D341Med (cell line): ENCODE measurements around the gene MSL3.

Experiments used
- DNase-seq: peaks from one replicate; pipeline ENCODE4 v3.0.0; 2012; ENCODE audit warnings: low spot score

The MSL3 gene

GRCh38 chrX:11759461-11760311 lies 1.6 kb downstream of the MSL3 start:
- DNase-seq = peak; percentile 72

DNA sequence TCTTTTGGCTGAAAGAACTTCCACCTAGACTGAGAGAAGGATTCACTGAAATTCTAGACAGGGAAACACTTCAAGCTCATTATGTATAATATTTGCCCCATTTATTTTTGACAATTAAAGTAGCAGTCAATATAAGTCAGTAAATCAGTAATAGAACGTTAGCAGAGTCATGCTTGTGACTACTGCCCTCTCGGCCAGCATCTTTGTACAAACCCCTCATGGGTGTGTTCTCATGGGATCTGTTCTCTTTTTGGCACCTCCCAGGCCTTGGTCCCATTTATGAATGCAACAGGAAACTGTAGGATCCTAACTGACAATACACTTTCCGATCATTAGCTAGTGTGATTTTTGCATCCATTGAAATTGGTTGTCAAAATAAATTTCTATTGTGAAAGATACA lies 2.9 kb downstream of the MSL3 start:
- no peak for DNase-seq

DNA sequence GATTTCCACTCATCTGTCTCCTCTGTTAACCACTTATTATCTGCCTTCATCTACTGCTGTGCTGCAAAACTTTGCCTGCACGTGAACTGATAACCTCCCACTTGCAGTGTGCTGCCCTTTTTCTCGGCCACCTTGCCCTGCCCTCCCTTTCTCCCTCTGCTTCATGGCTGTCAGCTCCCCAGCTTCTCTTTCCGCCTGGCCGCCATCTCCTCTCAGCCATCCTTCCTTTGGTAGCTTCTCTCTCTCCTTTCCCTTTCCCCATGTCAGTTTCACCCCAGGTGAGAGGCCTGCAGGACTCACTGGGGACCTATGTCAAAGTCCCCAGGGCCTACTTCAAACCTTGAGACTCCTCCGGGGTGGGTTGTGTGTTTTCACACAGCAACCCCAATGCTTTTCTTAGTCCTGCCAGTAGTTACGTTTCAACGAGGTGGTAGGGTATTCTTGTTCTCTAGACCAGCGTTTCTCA lies 6.6 kb downstream of the MSL3 start:
- DNase-seq = no peak

DNA sequence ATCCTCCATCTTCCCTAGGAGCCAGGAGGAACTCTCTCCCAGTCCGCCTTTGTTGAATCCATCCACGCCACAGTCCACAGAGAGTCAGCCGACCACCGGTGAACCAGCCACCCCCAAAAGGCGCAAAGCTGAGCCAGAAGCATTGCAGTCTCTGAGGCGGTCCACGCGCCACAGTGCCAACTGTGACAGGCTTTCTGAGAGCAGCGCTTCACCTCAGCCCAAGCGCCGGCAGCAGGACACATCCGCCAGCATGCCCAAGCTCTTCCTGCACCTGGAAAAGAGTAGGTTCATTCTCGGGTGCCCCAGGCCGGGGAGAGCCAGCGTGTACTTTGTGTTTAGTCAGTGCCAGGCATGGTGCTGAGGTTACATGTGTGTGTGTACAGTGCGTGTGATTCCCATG lies 7.4 kb downstream of the MSL3 start:
- DNase-seq = no peak

GRCh38 chrX:11766487-11766886 lies 8.4 kb downstream of the MSL3 start:
- DNase-seq = no peak

GRCh38 chrX:11768039-11768438 lies 10.0 kb downstream of the MSL3 start:
- DNase-seq = no peak

DNA sequence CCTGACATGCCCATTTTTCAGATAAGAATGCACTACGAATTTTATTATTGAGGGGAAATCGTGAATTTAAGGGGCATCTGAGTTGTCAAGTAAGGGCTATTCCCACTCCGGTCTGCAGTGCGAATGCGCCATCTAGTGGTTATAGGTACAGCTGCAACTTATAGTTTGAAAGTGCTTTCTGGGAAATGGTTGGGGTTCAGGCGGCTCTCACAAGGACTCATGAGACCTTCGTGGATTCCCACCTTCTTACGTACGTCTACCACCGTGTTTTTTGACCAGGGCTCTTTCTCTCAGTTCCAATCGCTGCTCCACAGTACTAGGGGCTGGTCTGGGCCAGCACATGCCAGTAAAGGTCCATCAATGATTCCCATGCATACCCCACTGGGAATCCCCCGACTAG lies 12.3 kb downstream of the MSL3 start:
- peak; percentile 60 for DNase-seq

GRCh38 chrX:11778230-11778629 lies 20.2 kb downstream of the MSL3 start:
- DNase-seq = no peak

DNA sequence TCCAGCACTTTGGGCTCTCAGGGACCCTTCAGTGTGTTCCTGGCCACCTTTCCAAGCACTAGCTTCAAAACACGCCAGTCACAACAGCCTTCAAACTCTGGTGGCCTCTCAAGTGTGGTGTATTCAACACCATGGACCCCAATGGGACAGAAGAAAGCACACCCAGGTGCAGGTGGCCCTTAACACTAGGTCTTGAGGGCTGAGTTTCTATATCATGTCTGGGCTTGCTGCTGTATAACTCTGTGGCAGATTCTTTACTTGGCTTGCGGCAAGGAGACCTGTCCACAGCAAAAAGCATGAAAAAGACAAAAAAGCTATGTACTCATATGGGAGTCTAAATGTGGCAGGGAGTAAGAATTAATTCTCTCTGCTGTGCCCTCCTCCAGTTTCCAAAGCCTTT lies 23.1 kb downstream of the MSL3 start:
- no peak for DNase-seq

DNA sequence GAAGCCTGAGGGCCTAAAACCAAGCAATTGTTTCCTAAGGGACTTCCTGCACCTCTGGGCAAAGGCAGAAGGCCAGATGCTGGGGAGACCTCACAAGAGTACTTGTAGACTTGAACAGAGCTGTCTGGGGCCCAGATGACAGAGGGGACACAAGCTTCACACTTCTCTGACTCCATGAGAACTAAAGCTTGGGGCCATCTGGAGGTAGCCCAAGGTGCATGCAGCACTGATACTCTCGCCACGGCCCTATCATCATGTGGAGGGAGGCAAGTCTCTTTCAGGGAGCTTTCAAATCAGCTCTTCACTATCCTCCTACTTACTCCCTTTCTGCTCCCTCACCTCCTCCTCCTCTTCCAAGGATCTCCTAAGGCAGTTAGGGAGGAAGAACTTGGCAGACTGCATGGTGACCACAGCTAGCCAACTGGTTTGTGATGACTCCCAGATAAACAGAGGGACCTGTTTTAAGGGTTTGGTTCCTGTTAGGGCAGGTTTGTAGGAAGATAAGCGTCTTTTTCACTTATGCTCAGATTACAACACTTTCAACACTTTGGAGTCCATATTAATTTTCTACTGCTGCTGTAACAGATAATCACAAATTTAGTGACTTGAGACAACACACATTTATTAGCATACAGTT lies 23.8 kb downstream of the MSL3 start:
- no peak for DNase-seq

GRCh38 chrX:11784543-11784942 lies 26.5 kb downstream of the MSL3 start:
- DNase-seq = no peak

- no peak for DNase-seq
Observed at GRCh38 chrX:11786862-11787261, 28.8 kb downstream of the MSL3 start.

GRCh38 chrX:11787564-11787963 lies 29.5 kb downstream of the MSL3 start:
- peak; percentile 65 for DNase-seq

GRCh38 chrX:11789809-11790208 lies 31.8 kb downstream of the MSL3 start:
- no peak for DNase-seq

GRCh38 chrX:11791090-11791489 lies 33.1 kb downstream of the MSL3 start:
- DNase-seq = no peak

- DNase-seq = no peak
Observed at GRCh38 chrX:11791537-11791936, 33.5 kb downstream of the MSL3 start.

DNA sequence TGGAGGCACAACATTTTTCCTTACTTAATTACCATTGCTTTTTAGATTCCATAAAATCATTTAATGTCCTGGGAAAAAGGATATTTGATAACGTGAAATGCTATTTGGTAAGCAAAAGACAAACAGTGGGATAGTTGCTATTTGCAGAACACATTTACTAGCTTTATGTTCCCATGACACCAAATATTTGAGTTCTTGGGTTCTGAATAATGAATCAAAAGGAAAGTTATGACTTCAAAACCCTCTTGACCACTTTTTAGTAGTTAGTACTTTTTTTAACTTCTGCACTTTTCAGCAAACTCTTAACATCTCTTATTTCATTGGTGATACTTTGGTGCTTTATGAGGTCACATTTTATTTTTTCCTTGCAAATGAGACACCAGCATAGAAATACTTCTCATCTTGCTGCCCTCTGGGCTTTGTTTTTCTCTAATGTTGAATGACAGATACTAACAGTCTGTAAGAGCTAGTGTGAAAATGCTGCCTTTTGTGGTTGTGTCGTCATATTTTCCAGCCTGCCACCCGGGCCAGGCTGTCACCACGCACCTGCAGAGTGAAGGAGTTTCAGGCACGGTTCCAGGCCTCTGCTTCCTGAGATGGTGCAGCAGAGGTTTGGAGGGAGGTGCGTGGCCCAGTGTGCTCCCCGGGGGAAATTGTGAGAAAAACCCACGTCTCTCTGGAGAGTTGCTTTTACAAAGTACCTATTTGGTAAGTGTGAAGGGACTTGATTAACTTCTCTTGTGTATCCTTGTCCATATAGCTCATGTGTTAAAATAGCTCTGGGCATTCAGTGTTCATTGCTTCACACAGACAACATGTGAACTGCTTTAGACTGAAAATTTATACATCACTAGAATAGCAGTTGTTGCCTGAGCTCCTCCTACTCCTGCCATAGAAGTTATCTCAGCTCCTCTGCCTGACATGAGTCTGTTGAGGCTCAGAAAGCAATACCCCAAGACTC lies 34.7 kb downstream of the MSL3 start:
- no peak for DNase-seq

GRCh38 chrX:11793734-11794133 lies 35.7 kb downstream of the MSL3 start:
- no peak for DNase-seq

DNA sequence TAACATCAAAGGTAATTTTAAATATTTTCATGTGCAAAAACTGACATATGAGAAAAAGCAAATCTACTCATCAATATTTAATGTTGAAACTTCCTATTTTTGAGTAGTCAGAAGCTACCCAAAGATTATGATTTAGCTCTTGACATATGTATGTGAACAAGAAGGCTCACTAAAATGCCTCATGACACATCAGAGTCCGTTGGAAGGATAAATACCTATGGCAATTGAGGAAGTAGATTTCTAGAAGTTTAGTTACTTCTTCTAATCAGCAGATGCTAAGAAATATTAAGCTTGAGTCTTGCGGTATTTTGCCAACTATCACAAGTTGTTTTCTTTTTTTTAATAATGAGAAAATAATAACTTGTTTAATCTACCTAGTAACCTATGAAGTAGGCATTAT lies 55.3 kb downstream of the MSL3 start:
- DNase-seq = no peak
